Measurements from ENCODE around the gene PFDN2.

PFDN2 gene, protein sequence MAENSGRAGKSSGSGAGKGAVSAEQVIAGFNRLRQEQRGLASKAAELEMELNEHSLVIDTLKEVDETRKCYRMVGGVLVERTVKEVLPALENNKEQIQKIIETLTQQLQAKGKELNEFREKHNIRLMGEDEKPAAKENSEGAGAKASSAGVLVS

DNA sequence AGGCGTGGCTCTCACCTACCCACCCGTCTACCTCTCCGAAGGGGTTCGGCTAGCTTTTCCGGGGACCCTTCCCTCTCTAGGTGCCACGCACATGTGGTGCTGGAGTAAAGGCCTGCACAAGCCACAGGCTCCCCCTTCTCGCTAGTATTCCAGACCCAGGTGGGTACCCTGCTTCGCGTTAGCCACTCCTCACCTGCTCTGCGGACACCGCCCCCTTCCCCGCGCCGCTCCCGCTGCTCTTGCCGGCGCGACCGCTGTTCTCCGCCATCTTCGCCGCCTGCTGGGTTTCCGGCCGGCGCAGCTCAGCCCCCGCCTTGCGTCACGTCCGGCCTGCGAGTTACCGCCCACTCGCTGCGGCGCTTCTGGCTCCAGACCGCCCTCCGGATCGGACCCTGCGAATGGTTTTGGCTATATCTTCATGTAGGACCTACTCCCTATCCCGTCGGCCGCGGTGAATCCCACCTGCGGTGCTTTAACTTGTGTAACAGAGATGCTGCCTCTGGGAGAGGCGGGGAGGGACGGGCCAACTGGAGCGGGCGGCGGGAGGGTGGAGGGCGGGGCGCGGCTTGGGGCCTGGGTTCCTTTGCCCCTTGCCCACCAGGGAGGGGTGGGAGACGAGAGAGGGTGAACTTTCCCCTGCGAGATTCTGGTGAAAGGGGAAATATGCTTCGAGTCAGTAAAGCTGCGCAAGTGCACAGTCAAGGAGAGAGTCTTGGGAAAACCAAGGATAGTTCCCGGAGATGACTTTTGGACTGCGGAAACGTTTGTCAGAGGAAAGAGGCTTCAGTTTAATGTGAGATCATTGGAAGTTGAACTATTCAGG lies at the start of gene PFDN2, which contains the start of gene NIT1:
TSS of gene PFDN2 (minus strand) at position 279 of the 823 bp plus-strand sequence. CDS start at position 268, 11 bp downstream.
TSS of gene NIT1 (plus strand) at position 347 of the 823 bp plus-strand sequence. CDS start at position 419, 72 bp downstream.
- in situ Hi-C loops (cut with MboI; ENCODE audit: low sequenced_read_pairs), result no loop called here

DNA sequence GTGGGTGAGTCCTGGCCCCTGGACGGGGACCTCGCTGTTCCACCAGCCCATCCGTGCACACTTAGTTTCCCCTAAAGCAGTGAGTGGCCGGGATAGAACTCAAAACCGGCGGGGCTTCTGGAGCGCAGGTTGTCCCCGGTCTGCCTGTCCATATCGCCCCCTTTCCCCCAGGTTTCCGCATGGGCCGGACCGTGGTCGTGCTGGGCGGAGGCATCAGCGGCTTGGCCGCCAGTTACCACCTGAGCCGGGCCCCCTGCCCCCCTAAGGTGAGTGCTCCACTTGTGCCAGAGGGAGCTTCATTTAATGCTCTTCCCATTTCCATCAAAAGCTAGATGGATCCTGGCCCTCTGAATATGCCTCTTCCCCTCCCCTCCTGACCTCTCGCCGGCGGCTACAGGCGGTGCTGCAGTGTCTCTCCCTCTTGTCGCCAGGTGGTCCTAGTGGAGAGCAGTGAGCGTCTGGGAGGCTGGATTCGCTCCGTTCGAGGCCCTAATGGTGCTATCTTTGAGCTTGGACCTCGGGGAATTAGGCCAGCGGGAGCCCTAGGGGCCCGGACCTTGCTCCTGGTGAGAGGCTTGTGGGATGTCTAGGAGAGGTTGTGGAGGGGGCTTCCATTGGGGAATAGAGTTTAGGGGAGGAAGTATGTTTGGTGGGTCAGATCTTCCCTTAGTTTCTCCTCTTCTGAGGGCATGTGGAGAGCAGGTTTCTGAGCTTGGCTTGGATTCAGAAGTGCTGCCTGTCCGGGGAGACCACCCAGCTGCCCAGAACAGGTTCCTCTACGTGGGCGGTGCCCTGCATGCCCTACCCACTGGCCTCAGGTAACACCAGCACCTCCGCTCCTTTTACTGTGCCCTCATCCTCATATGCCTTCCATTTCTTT lies 49.1 kb upstream of the PFDN2 start:
- in situ Hi-C loops (cut with MboI; ENCODE audit: low sequenced_read_pairs), result no loop called here

DNA sequence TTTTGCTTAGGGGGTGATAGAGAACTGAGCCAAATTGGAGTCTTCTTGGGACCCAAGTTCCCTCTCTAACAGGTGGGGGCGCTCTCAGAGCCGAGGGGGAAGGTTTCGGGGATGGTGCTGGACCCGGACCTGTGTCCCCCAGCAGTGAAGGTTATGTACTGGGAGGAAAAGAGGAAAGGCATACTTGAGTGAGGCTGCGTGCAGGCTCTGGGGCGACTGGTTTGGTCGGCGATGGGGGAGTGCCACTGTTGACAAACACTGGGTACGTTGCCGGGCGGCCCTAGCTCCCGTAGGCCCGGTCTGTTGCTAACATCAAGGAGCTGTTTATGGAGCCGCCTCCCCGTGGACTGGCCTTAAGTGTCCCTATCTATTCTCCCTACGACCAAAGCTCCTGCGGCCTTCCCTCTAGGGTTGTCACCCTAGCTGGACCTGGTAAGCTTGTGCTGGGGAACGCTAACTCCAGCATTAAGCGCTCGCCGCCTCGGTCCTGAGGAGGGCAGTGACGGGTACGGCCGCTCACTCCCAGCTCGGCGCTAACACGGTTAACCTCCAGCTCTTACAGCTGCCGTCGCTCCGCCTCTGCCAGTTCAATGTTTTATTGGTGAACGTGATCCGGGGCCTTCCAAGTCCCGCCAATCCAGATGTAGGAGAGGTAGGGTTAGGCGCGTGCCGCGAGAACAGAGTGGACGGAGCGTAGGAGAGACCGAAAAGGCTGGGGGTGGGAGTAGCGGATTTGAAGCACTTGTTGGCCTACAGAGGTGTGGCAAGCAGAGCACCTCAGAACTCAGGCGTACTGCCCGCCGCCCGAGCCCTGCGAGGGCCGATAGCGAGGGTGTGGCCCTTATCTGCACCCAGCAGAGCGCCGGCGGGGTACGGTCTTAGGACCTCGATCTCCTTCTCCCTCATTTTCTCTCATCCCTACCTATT lies 48.2 kb upstream of the PFDN2 start, which contains the start of gene PPOX:
TSS of gene PPOX (plus strand) at position 685 of the 927 bp plus-strand sequence. CDS start 422 bp downstream, outside the sequence.
- in situ Hi-C loops (cut with MboI; ENCODE audit: low sequenced_read_pairs), result no loop called here

DNA sequence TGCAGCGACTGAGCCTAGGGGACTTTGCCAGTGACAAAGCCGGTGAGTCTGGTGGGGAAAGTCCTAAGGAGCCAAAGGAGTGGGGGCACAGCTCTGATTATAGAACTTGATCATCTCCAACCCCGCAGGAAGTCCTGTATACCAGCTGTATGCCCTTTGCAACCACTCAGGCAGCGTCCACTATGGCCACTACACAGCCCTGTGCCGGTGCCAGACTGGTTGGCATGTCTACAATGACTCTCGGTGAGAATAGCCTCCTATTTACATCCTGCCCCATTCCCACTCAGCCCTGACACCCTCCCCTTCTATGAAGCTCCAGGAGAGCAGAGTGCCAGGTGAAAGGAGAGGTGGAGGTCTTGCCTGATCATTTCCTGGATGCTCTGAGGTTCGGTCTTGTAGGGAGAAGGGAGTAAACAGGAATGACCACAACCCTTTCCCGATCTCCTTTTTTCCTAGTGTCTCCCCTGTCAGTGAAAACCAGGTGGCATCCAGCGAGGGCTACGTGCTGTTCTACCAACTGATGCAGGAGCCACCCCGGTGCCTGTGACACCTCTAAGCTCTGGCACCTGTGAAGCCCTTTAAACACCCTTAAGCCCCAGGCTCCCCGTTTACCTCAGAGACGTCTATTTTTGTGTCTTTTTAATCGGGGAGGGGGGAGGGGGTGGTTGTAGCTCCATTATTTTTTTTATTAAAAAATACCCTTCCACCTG lies 47.2 kb upstream of the PFDN2 start:
- in situ Hi-C loops (cut with MboI; ENCODE audit: low sequenced_read_pairs), result no loop called here

DNA sequence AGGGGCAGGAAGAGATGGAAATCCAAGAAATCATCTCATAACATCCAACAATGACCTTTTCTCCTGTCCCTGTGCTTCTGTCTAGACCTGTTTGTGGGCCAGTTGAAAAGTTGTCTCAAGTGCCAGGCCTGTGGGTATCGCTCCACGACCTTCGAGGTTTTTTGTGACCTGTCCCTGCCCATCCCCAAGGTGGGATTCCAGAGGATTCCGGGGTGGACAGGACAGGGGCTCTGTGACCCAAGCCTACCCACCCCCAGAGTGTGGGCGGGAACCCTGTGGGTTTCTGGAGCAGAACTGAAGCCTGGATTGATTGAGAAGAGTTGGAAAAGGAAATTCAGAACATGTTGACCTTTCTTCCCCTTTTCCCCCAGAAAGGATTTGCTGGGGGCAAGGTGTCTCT lies 46.0 kb upstream of the PFDN2 start:
- in situ Hi-C loops (cut with MboI; ENCODE audit: low sequenced_read_pairs), result no loop called here

DNA sequence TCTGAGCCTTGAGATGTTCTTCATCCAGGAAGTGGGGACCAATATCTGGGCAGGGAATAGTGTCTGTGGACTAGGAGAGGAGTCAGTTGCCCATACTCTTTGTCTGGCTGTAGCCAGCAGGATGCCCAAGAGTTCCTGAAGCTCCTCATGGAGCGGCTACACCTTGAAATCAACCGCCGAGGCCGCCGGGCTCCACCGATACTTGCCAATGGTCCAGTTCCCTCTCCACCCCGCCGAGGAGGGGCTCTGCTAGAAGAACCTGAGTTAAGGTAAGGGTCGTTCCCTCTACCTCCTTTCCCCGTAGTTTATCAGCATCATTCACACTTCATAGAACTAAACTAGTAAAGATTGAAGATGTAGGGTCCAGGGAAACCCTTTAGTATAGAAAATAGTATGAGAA lies 45.0 kb upstream of the PFDN2 start:
- in situ Hi-C loops (cut with MboI; ENCODE audit: low sequenced_read_pairs), result no loop called here

DNA sequence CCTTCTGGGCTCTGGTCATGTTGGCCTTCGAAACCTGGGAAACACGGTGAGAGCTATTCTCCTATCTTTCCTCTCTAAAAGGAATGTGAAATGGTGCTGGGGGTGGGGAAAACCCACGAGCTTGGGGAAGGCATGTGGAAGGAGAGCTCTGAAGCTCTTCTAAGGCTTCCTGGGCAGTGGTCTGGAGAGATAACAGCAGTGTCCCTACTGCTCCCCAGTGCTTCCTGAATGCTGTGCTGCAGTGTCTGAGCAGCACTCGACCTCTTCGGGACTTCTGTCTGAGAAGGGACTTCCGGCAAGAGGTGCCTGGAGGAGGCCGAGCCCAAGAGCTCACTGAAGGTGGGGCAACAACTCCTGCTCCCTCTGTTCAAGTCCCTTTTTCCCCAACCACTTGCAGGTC lies 44.2 kb upstream of the PFDN2 start:
- in situ Hi-C loops (cut with MboI; ENCODE audit: low sequenced_read_pairs), result no loop called here

DNA sequence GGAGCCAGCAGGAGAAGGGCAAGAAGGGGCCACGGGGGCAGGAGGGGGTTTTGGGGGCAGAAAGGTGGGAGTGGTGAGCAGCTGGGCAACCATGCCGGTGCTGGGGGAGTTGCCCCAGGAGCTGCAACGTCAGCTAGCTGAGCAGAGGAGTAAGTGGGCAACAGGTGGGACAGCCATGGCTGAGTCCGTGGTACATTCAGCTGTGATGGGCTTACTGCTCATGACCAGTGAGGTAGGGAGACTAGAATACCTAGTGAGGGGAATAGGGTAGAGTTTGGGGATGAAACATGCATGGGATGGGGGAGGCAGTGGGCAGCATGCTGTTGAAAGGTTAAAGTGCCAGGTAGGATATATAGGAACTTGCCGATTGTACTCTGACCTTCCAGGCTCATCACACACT lies 43.8 kb upstream of the PFDN2 start:
- in situ Hi-C loops (cut with MboI; ENCODE audit: low sequenced_read_pairs), result no loop called here

DNA sequence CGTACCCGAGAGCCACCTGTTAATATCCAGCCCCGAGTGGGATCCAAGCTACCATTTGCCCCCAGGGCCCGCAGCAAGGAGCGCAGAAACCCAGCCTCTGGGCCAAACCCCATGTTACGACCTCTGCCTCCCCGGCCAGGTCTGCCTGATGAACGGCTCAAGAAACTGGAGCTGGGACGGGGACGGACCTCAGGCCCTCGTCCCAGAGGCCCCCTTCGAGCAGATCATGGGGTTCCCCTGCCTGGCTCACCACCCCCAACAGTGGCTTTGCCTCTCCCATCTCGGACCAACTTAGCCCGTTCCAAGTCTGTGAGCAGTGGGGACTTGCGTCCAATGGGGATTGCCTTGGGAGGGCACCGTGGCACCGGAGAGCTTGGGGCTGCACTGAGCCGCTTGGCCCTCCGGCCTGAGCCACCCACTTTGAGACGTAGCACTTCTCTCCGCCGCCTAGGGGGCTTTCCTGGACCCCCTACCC lies 42.9 kb upstream of the PFDN2 start:
- in situ Hi-C loops (cut with MboI; ENCODE audit: low sequenced_read_pairs), result no loop called here

DNA sequence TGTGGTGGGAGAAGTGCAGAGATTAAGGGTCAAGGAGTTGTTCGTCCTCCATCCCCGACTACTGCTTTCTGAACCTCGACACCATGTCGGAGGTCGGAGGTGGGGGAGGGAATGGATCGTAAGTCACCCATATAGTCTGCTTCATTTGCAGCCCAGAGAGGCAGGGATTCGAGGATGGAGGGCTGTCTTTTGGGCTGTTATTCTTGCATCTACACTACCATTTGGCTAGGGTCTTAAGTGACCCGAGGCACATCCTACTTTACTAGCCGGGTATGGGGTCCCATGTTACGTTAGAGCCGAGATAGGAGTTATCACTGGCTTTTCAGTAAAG lies 42.0 kb upstream of the PFDN2 start:
- in situ Hi-C loops (cut with MboI; ENCODE audit: low sequenced_read_pairs), result no loop called here

DNA sequence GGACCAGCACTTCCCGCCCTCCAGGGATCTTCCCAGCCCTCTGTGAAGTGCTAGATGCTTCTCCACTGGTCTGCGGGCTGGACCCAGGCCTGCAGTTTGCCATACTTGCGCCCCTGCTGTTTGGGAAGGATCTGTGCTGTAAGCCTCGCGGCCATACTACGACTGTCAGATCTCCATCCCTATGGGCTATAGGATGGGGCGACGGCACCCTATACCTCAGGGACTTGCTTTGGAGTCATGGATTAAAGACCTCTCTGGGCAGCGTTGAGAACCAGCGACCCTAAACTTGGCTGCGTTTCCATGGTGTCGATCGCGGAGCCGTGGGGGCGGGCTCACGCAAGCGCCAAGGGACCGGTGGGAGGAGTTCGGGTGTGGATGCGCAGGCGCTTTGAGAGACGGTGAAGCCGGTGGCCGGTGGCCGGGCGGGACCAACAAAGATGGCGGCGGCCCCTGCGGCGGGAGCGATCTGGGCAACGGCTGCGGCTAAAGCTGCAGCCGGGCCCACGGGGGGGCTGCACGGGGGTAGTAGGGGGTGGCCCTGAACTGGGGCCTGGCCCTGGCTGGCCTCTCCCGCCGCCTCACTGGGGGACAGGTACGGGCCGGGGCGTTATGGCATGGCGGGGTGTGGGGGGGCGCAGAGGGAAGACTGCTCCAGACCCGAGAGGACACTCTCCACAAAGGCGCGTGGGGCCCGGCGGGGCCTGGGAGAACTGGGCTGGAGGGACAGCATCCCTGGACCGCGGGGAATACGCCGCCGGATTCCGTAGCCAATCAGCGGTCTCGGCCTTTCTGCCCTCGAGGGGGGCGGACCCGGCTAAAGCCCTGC lies 41.5 kb upstream of the PFDN2 start, which contains the start of gene USP21:
TSS of gene USP21 (plus strand) at position 414 of the 826 bp plus-strand sequence. CDS start 1,141 bp downstream, outside the sequence.
- in situ Hi-C loops (cut with MboI; ENCODE audit: low sequenced_read_pairs), result no loop called here

DNA sequence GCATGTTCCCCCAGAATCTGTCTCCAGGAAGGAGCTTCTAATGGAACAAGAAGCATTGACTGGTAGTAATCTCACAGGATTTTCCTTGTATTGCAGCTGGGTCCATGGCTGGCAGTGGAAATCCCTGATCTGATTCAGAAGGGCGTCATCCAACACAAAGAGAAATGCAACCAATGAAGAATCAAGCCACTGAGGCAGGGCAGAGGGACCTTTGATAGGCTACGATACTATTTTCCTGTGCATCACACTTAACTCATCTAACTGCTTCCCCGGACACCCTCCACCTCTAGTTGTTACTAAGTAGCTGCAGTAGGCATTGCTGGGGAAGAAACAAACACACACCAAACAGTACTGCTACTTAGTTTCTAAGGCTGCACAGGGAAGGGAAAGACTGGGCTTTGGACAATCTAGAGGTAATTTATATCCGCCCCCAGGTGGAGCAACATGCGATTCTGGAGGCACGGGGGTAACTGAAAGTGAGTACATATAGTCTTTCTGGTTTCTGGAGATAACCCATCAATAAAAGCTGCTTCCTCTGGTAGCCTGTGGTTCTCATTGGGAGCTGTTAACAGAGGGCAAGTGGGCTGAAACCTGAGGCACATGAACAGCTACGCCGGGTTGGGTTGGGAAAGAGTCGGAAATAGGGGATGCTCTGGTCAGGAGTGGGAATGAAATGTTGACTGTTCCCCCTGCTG lies 40.6 kb upstream of the PFDN2 start:
- in situ Hi-C loops (cut with MboI; ENCODE audit: low sequenced_read_pairs), result no loop called here

DNA sequence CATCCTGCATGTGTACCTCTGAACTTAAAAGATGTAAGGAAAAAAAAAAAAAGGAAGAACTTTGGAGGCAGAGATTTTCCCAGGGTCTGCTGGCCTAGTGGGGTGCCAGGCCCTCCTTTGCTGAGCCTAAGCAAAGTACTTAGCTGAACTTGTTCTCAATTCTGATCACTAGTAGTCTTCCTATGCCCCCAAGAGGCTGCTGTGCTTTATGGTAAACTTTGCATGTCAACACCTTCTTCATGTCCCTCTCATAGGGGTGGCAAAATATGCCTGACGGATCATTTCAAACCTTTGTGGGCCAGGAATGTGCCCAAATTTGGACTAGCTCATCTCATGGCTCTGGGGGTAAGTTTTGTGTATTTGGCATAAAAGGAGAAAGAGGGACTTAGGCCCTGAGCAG lies 40.0 kb upstream of the PFDN2 start:
- in situ Hi-C loops (cut with MboI; ENCODE audit: low sequenced_read_pairs), result no loop called here

DNA sequence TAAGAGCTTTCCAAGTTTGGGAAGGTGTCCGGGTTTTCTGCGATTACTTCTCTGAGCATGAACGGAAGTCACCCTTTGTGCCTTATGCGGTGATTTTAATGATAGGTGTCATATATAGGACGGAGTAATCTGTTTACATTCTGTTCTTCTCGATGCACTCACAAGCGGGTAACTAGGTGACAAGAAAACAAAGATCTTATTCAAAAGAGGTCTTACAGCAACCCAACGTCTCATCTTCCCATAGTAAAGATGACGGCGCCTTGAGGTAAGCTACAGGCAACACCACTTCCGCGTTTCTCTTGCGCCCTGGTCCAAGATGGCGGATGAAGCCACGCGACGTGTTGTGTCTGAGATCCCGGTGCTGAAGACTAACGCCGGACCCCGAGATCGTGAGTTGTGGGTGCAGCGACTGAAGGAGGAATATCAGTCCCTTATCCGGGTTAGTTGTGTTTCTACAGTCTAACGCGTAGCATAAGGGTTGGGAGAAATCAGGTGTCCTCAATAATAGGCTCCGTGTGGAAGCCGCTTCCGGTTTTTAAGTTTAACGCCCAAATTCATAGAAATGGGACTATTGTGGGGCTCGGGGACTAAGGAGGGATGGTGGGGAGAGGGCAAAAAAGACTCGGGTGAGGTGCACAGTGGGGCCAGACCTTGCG lies 36.0 kb upstream of the PFDN2 start, which contains the start of gene UFC1:
TSS of gene UFC1 (plus strand) at position 297 of the 656 bp plus-strand sequence. CDS start at position 317, 20 bp downstream.
- in situ Hi-C loops (cut with MboI; ENCODE audit: low sequenced_read_pairs), result no loop called here

DNA sequence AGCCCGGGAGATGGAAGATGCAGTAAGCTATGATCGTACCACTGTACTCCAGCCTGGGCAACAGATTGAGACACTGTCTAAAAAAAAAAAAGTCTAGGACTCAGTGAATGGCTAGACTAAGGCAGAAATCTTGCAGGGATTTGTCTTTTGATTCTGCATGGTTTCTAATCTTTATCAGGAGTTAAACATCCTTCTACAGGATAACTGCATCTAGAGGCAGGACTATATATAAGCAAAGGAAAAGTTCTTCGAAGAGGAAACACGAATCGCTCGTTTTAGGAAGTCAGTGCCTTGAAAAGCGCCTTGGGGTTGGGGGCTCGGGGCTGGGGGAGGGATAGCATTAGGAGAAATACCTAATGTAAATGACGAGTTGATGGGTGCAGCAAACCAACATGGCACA lies 35.3 kb upstream of the PFDN2 start:
- in situ Hi-C loops (cut with MboI; ENCODE audit: low sequenced_read_pairs), result no loop called here

DNA sequence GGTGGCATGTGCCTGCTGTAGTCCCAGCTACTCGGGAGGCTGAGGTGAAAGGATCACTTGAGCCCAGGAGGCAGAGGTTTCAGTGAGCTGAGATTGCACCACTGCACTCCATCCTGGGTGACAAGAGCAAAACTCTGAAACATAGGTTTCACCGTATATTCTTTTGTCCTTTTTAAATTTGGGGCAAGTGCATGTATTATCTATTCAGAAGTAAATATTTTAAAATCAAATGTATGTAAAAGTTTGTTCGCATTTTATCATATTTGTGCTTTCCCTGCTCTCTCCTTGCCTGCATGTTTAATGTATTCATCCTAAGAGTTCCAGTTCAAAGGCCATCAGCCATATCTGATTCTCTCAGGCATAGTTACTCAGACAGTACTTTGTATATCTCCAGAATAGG lies 28.0 kb upstream of the PFDN2 start:
- in situ Hi-C loops (cut with MboI; ENCODE audit: low sequenced_read_pairs), result no loop called here

DNA sequence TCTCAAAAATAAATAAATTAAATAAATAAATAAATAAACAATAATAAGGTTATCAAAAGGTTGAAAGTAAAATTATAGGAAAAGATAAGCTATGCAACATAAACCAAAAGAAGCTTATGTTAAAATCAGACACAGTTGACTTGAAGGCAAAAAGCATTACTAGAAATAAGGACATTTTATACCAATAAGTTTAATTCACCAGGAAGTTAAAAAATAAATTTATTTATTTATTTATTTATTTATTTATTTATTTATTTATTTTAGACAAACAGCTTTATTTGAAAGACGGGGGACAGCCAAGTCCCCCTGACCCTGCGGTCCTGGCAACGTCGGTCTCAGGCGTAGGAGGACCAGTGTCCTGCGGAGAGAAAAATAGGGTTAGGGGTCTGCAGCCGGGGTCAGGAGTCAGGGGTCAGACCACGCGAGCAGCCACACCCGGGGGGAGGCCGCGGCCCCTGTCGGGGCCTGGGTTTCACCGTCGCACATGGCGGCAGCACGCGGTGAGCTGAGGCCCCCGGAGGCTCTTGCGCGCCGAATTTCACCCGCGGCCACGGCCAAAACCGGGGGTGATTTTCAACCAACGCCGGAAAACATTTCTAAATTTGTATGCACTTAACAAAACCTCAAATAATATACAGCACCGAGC lies 23.0 kb upstream of the PFDN2 start:
- in situ Hi-C loops (cut with MboI; ENCODE audit: low sequenced_read_pairs), result no loop called here
